Left ventricle myocardium inferior (tissue), 1 donor: Measurements from ENCODE around the gene PPP1CA. TPM values are rescaled to one million over a fixed set of nuclear protein-coding genes. Genes with fewer than 3 reads are reported as not detected.

Source experiments
- DNase-seq: peaks from one replicate; pipeline ENCODE4 v3.0.0-alpha.2; 2020
- H3K27ac ChIP-seq: fragments of 200-600 bp; replicated peaks from 2 replicates; pipeline ENCODE4 v1.8.0; 2021
- H3K27me3 ChIP-seq: fragments of 200-600 bp; 2 replicates; pipeline ENCODE4 v1.8.0; 2021; ENCODE audit warnings: low read depth
- H3K36me3 ChIP-seq: fragments of 200-600 bp; 2 replicates; pipeline ENCODE4 v1.8.0; 2021
- H3K4me1 ChIP-seq: fragments of 200-600 bp; 2 replicates; pipeline ENCODE4 v1.8.0; 2021
- H3K4me3 ChIP-seq: fragments of 200-600 bp; 2 replicates; pipeline ENCODE4 v1.8.0; 2021; ENCODE audit warnings: mild to moderate bottlenecking, moderate library complexity
- H3K9me3 ChIP-seq: fragments of 200-600 bp; replicated peaks from 2 replicates; pipeline ENCODE4 v1.8.0; 2021
- intact Hi-C: fragments of 100-400 bp; cut with micrococcal nuclease; formaldehyde crosslinking; loops from one replicate; pipeline ENCODE4 v1.11.0; 2022
- total RNA-seq: library from RNA; stranded (reverse); fragmentation: NEBNext Ultra II Directional; extraction: Animal tissue kit (Norgen Biotek cat#: 25700); gene quantifications from one replicate; pipeline ENCODE4 v1.2.1, GENCODE V29; 2021
- TF ChIP-seq, protein P1 (sequence below): fragments of 200-600 bp; IDR thresholded peaks from 2 replicates; pipeline ENCODE4 v1.8.0; 2021; ENCODE audit warnings: antibody characterized with exemption, mild to moderate bottlenecking, borderline replicate concordance
- donor health status: DM: no; HTN: yes; CAD: no; lungs with severe emphysema.

PPP1CA gene
- total RNA-seq, 1 donor from 2014 or later = 86.0 TPM

DNA sequence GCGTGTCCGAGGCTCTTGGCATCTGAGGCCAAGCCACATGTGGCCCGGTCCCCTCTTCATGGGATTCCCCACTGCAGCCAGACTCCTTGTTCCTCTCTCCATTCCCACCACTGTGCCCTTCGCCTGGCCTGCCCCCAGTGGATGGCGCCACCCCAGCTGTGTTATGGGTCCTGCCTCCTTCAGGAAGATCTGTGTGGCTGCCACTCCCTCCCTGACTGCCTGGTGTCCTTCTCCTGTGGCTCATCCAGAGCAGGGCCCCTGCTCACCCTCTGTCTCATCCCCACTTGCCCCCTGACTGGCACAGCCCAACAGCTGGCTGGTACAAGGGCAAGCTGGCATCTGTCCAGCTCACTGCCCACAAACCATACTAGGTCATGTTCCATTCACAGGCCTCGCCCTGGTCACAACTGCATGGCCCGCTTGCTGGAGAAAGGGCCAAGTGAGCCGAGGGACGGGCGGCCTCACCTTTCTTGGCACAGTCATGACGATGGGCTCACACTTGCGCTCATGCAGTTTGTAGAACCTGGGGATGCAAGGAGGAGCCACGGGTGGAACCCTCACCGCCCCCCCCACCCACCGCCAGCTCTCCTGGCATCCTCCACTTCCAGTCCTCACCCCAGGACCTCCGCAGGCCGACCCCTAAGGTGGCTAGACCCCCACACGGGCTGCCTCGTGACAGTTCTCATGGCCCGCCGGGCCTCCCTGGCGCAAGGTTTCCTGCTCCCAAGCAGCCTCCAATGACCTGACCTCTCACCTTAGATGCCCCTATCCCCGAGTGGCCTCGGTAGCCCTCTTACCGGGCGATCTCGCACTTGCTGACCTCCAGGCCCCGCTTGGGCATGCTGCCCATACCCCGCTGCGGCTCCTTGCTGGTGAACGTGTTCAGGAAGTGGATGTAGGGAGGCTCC is 37.9 kb upstream of the PPP1CA start:
- Histone ChIP-seq H3K27me3 (no peaks in the 10 kb centered on the region), H3K27ac (peak overlapping the region; percentile 57), H3K4me3 (no peak overlapping the region)

DNA sequence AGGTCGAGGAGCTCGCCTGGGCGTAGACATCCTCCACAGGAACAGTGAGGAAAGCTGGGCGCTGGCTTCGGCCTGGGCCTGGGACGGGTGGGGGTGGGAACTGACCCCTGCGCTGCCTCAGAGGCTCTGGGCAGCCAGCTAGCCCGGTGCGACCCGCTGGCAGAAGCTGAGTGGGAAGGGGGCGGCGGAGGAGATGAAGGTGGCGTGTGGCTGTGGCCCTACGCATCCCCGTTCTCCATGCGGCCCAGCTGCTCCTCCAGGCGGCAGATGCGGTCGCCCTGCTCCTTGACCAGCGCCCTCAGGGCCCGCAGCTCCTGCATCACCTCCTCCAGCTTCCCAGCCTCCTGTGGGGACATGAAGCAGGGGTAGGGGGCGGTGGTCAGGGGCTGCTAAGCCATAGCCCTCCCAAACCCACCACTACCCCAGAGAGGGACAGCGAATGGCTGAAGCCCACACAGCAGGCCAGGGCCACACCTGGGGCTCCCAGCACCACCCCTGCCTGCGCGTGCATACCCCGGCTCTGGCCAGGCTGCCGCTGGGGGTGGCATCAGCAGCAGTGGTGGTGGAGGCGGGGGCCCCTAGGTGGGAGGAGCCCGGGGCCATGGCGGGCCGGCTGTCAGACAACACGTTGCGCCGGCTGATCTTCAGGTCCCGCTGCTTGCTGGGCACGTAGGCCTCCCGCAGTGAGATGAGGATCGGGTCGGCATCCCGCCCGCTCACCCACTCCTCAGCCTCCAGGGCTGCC is 36.7 kb upstream of the PPP1CA start:
- TF ChIP-seq, protein P1, sequence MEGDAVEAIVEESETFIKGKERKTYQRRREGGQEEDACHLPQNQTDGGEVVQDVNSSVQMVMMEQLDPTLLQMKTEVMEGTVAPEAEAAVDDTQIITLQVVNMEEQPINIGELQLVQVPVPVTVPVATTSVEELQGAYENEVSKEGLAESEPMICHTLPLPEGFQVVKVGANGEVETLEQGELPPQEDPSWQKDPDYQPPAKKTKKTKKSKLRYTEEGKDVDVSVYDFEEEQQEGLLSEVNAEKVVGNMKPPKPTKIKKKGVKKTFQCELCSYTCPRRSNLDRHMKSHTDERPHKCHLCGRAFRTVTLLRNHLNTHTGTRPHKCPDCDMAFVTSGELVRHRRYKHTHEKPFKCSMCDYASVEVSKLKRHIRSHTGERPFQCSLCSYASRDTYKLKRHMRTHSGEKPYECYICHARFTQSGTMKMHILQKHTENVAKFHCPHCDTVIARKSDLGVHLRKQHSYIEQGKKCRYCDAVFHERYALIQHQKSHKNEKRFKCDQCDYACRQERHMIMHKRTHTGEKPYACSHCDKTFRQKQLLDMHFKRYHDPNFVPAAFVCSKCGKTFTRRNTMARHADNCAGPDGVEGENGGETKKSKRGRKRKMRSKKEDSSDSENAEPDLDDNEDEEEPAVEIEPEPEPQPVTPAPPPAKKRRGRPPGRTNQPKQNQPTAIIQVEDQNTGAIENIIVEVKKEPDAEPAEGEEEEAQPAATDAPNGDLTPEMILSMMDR = no peak
- intact Hi-C loops = no loop called here
- no peak for DNase-seq
- H3K4me1 ChIP-seq = peaks cover 62% of the 10 kb centered on the region
- H3K9me3 ChIP-seq = no peaks in the 10 kb centered on the region
- H3K4me3 ChIP-seq = no peak overlapping the region
- H3K27ac ChIP-seq = no peak overlapping the region
- peaks cover 56% of the 10 kb centered on the region for H3K36me3 ChIP-seq
- no peaks in the 10 kb centered on the region for H3K27me3 ChIP-seq

More for the DNA sequence above, 37.9 kb upstream of the PPP1CA start:
- Histone ChIP-seq H3K4me1 (peaks cover 71% of the 10 kb centered on the region), H3K9me3 (no peaks in the 10 kb centered on the region), H3K36me3 (peaks cover 44% of the 10 kb centered on the region)
- TF ChIP-seq, protein P1 = no peak
- intact Hi-C loops = no loop called here
- DNase-seq = no peak

DNA sequence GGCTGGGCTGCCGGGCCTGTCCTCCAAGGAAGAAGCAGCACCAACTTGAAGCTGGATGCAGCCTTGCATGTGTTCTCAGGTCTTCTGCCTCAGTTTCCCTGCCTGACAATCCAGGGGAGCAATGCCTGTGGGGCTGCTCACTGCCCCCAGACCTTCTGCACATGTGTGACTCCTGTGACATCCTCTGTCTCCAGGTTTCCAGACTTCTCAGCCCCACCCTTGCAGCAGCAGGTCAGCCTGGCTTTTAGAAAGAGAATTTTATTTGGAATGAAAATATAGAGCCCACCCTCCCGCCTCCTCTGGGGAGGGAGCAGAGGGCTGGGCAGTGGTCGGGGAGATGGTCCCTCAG is 36.1 kb upstream of the PPP1CA start:
- peaks cover 62% of the 10 kb centered on the region for H3K36me3 ChIP-seq
- H3K27me3 ChIP-seq = no peaks in the 10 kb centered on the region
- DNase-seq = no peak
- peak overlapping the region; percentile 38 for H3K27ac ChIP-seq
- peaks cover 57% of the 10 kb centered on the region for H3K4me1 ChIP-seq
- no peak overlapping the region for H3K4me3 ChIP-seq
- H3K9me3 ChIP-seq = no peaks in the 10 kb centered on the region
- TF ChIP-seq, protein P1 = no peak
- intact Hi-C loops = no loop called here

DNA sequence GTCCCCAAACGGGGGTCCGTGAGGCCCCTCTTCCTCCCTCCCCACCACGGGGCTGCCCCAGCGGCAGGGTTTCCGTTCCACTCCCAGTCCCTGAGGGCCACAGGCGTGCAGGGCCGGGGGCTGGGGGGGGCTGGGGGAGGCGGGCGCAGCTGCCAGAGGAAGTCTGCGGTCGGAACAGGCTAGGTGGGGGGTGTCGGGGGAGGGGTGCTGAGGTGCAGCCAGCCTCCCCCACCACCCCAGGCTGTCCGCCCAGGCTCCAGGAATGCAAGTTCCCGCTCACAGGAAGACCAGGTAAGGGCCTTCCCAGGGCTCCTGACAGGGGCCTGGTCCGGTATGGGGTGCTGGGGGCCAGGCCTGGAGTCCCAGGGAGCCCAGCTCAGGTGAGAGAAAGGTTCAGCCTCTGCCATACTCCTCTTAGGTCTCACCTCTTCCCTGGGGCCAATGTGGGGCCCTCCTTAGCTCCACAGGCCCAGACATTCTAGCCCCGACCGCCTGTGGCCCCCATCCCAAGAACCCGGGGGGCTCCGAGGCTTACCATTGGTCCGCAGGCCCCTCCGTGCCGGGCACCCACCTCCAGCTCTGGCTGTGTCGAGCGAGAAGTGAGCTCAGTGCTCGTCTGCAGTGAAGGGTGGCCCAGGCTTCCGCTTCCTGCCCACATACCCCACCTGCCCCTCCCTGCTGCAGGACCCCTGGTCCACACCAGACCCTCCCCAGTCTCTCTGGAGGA is 35.6 kb upstream of the PPP1CA start, which contains the start of gene PTPRCAP:
Gene PTPRCAP (minus strand): TSS at position 601 of the 727 bp plus-strand sequence. CDS start 63 bp downstream, at position 538.
- peaks cover 52% of the 10 kb centered on the region for H3K4me1 ChIP-seq
- TF ChIP-seq, protein P1 = no peak
- H3K27ac ChIP-seq = peak within 1 kb of the TSS; percentile 38
- intact Hi-C loops = no loop called here
- peaks cover 67% of the 10 kb centered on the region for H3K36me3 ChIP-seq
- H3K9me3 ChIP-seq = no peaks in the 10 kb centered on the region
- no peak within 1 kb of the TSS for H3K4me3 ChIP-seq
- no peak for DNase-seq
- H3K27me3 ChIP-seq = no peaks in the 10 kb centered on the region

DNA sequence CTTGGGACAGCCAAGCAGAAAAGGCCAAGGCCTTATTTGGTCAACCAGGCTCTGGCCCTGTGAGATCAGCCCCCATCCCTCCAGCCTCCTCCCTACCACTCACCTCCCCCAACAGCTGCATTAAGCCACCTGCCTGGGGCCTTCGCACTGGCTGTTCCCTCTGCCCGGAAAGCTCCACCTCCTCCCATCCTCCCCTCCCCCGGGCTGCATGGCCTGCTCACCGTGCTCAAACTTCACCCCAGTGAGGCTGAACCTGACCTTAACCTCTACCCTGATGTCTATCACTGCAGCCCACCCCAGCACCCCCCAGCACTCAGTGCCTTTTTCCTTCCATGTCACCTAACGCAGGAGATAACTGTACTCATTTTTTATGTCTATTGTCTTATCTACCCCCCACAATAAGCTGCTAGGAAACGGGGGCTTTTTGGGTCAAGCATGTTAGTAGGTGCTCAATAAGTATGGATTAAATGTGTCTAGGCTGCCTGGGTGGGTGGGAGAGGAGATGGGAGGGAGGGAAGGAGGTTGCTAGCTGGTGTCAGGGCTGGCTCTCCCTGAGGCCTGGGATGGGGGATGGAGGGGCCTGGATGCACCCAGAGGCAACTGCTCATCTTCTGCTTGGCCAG is 34.9 kb upstream of the PPP1CA start:
- TF ChIP-seq, protein P1 = no peak
- Histone ChIP-seq H3K4me1 (peaks cover 45% of the 10 kb centered on the region), H3K27me3 (no peaks in the 10 kb centered on the region), H3K4me3 (no peak overlapping the region), H3K27ac (peak overlapping the region; percentile 38), H3K9me3 (no peaks in the 10 kb centered on the region), H3K36me3 (peaks cover 70% of the 10 kb centered on the region)
- intact Hi-C loops = no loop called here
- no peak for DNase-seq
